H1 (cell line): Measurements from ENCODE around the gene ATCAY. TPM values are rescaled to one million over a fixed set of nuclear protein-coding genes. Genes with fewer than 3 reads are reported as not detected.

Experiments
- CTCF ChIA-PET: fragments of 300-600 bp; sonication (Branson Sonifier 250); formaldehyde crosslinking; loops from one replicate; lab custom pipeline; 2021; ENCODE audit not compliant: partially characterized antibody; lab: Charles Lee
- POLR2A ChIA-PET: fragments of 300-600 bp; sonication (Branson Sonifier 250); formaldehyde crosslinking; loops from one replicate; lab custom pipeline; 2021; ENCODE audit warnings: inconsistent platforms; ENCODE audit not compliant: partially characterized antibody; lab: Charles Lee
- DNase-seq, 2 experiments: peaks; one replicate each; pipeline versions ENCODE4 v3.0.0 to v3.0.0-alpha.2; 2010 to 2022; ENCODE audit warnings: low spot score in 2 of 2, low read depth in 1 of 2, mixed read lengths in 1 of 2
- FAIRE-seq: peaks from 2 replicates; lab custom pipeline; 2011; peaks lifted over from hg19 to GRCh38; lab: Jason Lieb, UNC
- H2AFZ ChIP-seq: 2 replicates; pipeline ENCODE4 v1.8.1; 2012; ENCODE audit warnings: low read length, inconsistent platforms
- H2AK5ac ChIP-seq: 2 replicates; pipeline ENCODE4 v1.6.1; 2013; ENCODE audit warnings: low read depth, low read length
- H2BK120ac ChIP-seq: replicated peaks from 2 replicates; pipeline ENCODE3; 2013; ENCODE audit warnings: low read depth, low read length, inconsistent platforms
- H2BK12ac ChIP-seq: 2 replicates; pipeline ENCODE4 v1.6.1; 2013; ENCODE audit warnings: low read depth, low read length
- H2BK15ac ChIP-seq: 2 replicates; pipeline ENCODE4 v1.6.1; 2013; ENCODE audit warnings: low read length
- H2BK20ac ChIP-seq: 2 replicates; pipeline ENCODE4 v1.6.1; 2013; ENCODE audit warnings: low read length
- H2BK5ac ChIP-seq: 2 replicates; pipeline ENCODE4 v1.6.1; 2013; ENCODE audit warnings: low read depth, low read length
- H3K14ac ChIP-seq: 2 replicates; pipeline ENCODE4 v1.6.1; 2013; ENCODE audit warnings: inconsistent platforms; ENCODE audit not compliant: insufficient read length
- H3K18ac ChIP-seq: 2 replicates; pipeline ENCODE4 v1.6.1; 2013; ENCODE audit warnings: low read length; ENCODE audit errors: extremely low read depth
- H3K23ac ChIP-seq: 2 replicates; pipeline ENCODE4 v1.6.1; 2013; ENCODE audit warnings: inconsistent platforms; ENCODE audit not compliant: insufficient read length
- H3K23me2 ChIP-seq: 2 replicates; pipeline ENCODE4 v1.6.1; 2013; ENCODE audit warnings: low read depth, low read length
- H3K27ac ChIP-seq: 2 replicates; pipeline ENCODE4 v1.6.1; 2011; ENCODE audit warnings: low read depth, low read length, inconsistent platforms
- H3K27me3 ChIP-seq, 4 experiments: replicated peaks in 1 of 4; 1 replicate in 1 of 4; 2 replicates in 3 of 4; pipeline versions ENCODE4 v1.6.1 to v1.8.1; 2011 to 2013; ENCODE audit warnings: low read length in 3 of 4, mild to moderate bottlenecking in 3 of 4, inconsistent platforms in 2 of 4, mixed read lengths in 2 of 4, moderate library complexity in 1 of 4; ENCODE audit not compliant: control insufficient read depth in 3 of 4, insufficient read depth in 3 of 4; ENCODE audit errors: extremely low read depth in 1 of 4
- H3K36me3 ChIP-seq, 4 experiments: 2 replicates each; pipeline versions ENCODE4 v1.6.1 to v1.8.1; 2011 to 2013; ENCODE audit warnings: mild to moderate bottlenecking in 4 of 4, low read length in 3 of 4, moderate library complexity in 2 of 4, control low read depth in 1 of 4, inconsistent platforms in 1 of 4; ENCODE audit not compliant: insufficient read depth in 4 of 4, control insufficient read depth in 2 of 4
- H3K4ac ChIP-seq: replicated peaks from 2 replicates; pipeline ENCODE3; 2013; ENCODE audit warnings: low read length, low read depth, mixed read lengths, inconsistent platforms; ENCODE audit not compliant: insufficient read length
- H3K4me1 ChIP-seq, 4 experiments: replicated peaks in 1 of 4; 1 replicate in 1 of 4; 2 replicates in 3 of 4; pipeline versions ENCODE4 v1.6.1 to v1.8.1; 2011 to 2013; ENCODE audit warnings: low read length in 3 of 4, inconsistent platforms in 2 of 4, mixed read lengths in 1 of 4; ENCODE audit not compliant: insufficient read depth in 4 of 4, control insufficient read depth in 3 of 4
- H3K4me2 ChIP-seq, 2 experiments: 2 replicates each; pipeline versions ENCODE4 v1.6.1 to v1.8.1; 2011 to 2013; ENCODE audit warnings: low read depth in 2 of 2, low read length in 2 of 2, control low read depth in 1 of 2, inconsistent platforms in 1 of 2, mild to moderate bottlenecking in 1 of 2; ENCODE audit not compliant: insufficient read depth in 1 of 2
- H3K4me3 ChIP-seq, 4 experiments: fragments of 200-600, 300-600 bp in 1 of 4; sonication (generic), shearing (Covaris generic), sonication (Bioruptor Twin) in 1 of 4; 2 replicates each; pipeline versions ENCODE4 v1.5.1 to v1.8.1; 2011 to 2016; ENCODE audit warnings: low read length in 4 of 4, low read depth in 3 of 4, control low read depth in 2 of 4, inconsistent platforms in 2 of 4, mild to moderate bottlenecking in 2 of 4, mixed read lengths in 1 of 4, moderate library complexity in 1 of 4; ENCODE audit not compliant: insufficient read depth in 2 of 4; ENCODE audit errors: extremely low read depth in 1 of 4
- H3K56ac ChIP-seq: replicated peaks from 2 replicates; pipeline ENCODE3; 2013; ENCODE audit warnings: low read depth, mild to moderate bottlenecking, mixed read lengths, low read length, inconsistent platforms; ENCODE audit not compliant: insufficient read length
- H3K79me1 ChIP-seq: 2 replicates; pipeline ENCODE4 v1.6.1; 2013; ENCODE audit warnings: low read depth, low read length, control low read depth
- H3K79me2 ChIP-seq, 2 experiments: 2 replicates each; pipeline versions ENCODE4 v1.6.1 to v1.8.1; 2012 to 2013; ENCODE audit warnings: low read length in 2 of 2, mild to moderate bottlenecking in 2 of 2, inconsistent platforms in 1 of 2; ENCODE audit not compliant: insufficient read depth in 2 of 2, control insufficient read depth in 1 of 2
- H3K9ac ChIP-seq, 4 experiments: replicated peaks in 1 of 4; 1 replicate in 1 of 4; 2 replicates in 3 of 4; pipeline versions ENCODE4 v1.6.1 to v1.8.1; 2011 to 2013; ENCODE audit warnings: low read depth in 3 of 4, low read length in 3 of 4, control low read depth in 2 of 4, mild to moderate bottlenecking in 2 of 4, moderate library complexity in 2 of 4, inconsistent platforms in 1 of 4; ENCODE audit errors: extremely low read depth in 1 of 4
- H3K9me3 ChIP-seq, 2 experiments: 2 replicates each; pipeline versions ENCODE4 v1.6.1 to v1.8.1; 2012 to 2013; ENCODE audit warnings: mild to moderate bottlenecking in 2 of 2, moderate library complexity in 2 of 2, control low read depth in 1 of 2, inconsistent platforms in 1 of 2, low read depth in 1 of 2, low read length in 1 of 2, mixed read lengths in 1 of 2; ENCODE audit not compliant: insufficient read depth in 2 of 2
- H4K20me1 ChIP-seq, 2 experiments: replicated peaks in 1 of 2; 2 replicates each; pipeline versions ENCODE3 to v1.8.1; 2011 to 2013; ENCODE audit warnings: inconsistent platforms in 2 of 2, low read length in 2 of 2, mild to moderate bottlenecking in 1 of 2; ENCODE audit not compliant: insufficient read depth in 2 of 2, control insufficient read depth in 1 of 2
- H4K5ac ChIP-seq: 2 replicates; pipeline ENCODE4 v1.6.1; 2013; ENCODE audit warnings: low read length, low read depth, mixed read lengths, inconsistent platforms; ENCODE audit not compliant: insufficient read length
- H4K8ac ChIP-seq: 2 replicates; pipeline ENCODE4 v1.8.0; 2013; ENCODE audit warnings: mild to moderate bottlenecking, moderate library complexity, low read length, inconsistent platforms; ENCODE audit not compliant: insufficient read depth; ENCODE audit errors: extremely low read depth
- H4K91ac ChIP-seq: replicated peaks from 2 replicates; pipeline ENCODE3; 2013; ENCODE audit warnings: low read length, mixed read lengths, inconsistent platforms; ENCODE audit not compliant: insufficient read length
- HDAC6 ChIP-seq: IDR thresholded peaks from one replicate; pipeline ENCODE4 v1.7.1; 2012; ENCODE audit warnings: low read depth, mild to moderate bottlenecking, inconsistent platforms, low read length, moderate library complexity
- POLR2A ChIP-seq, 2 experiments: IDR thresholded peaks; 1 replicate in 1 of 2; 2 replicates in 1 of 2; pipeline ENCODE4 v1.6.1; 2011; ENCODE audit warnings: low read depth in 2 of 2, low read length in 2 of 2, mild to moderate bottlenecking in 2 of 2; ENCODE audit errors: control extremely low read depth in 1 of 2
- RFX5 ChIP-seq: IDR thresholded peaks from 2 replicates; pipeline ENCODE4 v1.6.1; 2011; ENCODE audit warnings: low read depth, low read length, improper control_type of control experiment, borderline replicate concordance
- SUZ12 ChIP-seq: fragments of 200-600 bp; sonication (generic); IDR thresholded peaks from 2 replicates; pipeline ENCODE4 v1.6.1; 2012; ENCODE audit warnings: mild to moderate bottlenecking, inconsistent platforms, low read length, moderate library complexity, mixed read lengths
- WGBS, 2 experiments: shearing (Covaris generic) in 1 of 2; methylation state at CpG; one replicate each; pipeline versions ENCODE4 v1.1.6 to v1.1.7; 2013 to 2015; ENCODE audit warnings: low lambda C conversion rate in 2 of 2, mixed read lengths in 2 of 2, inconsistent platforms in 1 of 2, low coverage in 1 of 2, missing lambda C conversion rate in 1 of 2; ENCODE audit not compliant: insufficient replicate concordance in 2 of 2, insufficient coverage in 1 of 2, insufficient read length in 1 of 2; ENCODE audit errors: extremely low coverage in 1 of 2, missing lambda C conversion rate in 1 of 2; 5-methylcytosine and 5-hydroxymethylcytosine counted together
- polyA plus RNA-seq, 7 experiments: library from polyadenylated mRNA; depleted of rRNA in 3 of 7; stranded (reverse) in 5 of 7; unstranded in 2 of 7; fragments of >200 nt in 5 of 7; fragments of 200-250 nt in 2 of 7; gene quantifications; 1 replicate in 5 of 7; 2 replicates in 1 of 7; 4 replicates in 1 of 7; pipeline versions ENCODE4 v1.2.1 to v1.2.3, GENCODE V29; 2011 to 2013; ENCODE audit warnings: missing spikeins in 2 of 7, mixed read lengths in 2 of 7
- total RNA-seq: library from RNA; stranded (reverse); fragmentation: NEBNext Ultra II Directional; extraction: Animal tissue kit (Norgen Biotek cat#: 25700); gene quantifications from 2 replicates; pipeline ENCODE4 v1.2.1, GENCODE V29; 2021

Gene ATCAY
- total and polyA plus RNA-seq, 2 of the 8 experiments (the other 6 are each of a cell fraction or from before 2014, with no cell fraction given): 24.4 to 33.8 TPM

GRCh38 chr19:3975637-3976087, 95.2 kb downstream of the ATCAY start:
- no peak overlapping the region for H2BK20ac ChIP-seq
- ChIA-PET POLR2A (interaction anchor here (0.6 to 12.0 kb wide), 15 partner anchors 9 to 367 kb away, joined by 3 to 870 read pairs (median 3); partner anchors contain the start of genes DAPK3, EEF2 and NMRK2), CTCF (interaction anchor here (0.6 to 1.0 kb wide), 3 partner anchors 12 to 248 kb away, joined by 3 to 8 read pairs (median 3); no protein-coding TSS in a partner anchor)
- no peak overlapping the region for H3K4me3 ChIP-seq
- H3K23ac ChIP-seq: no peak overlapping the region
- H2AFZ ChIP-seq: no peak overlapping the region
- no peaks in the 10 kb centered on the region for H3K9me3 ChIP-seq
- no peak overlapping the region for H3K18ac ChIP-seq
- WGBS, 2 experiments: 98% methylated on average over 14 of the region's 14 CpGs; no CpG with 5 or more reads in 1 of the 2 experiments
- no peak overlapping the region for H4K8ac ChIP-seq
- FAIRE-seq: no peak
- no peaks in the 10 kb centered on the region; a peak in 3 of 7 replicates for H3K4me1 ChIP-seq
- no peaks in the 10 kb centered on the region for H3K27me3 ChIP-seq
- H3K4ac ChIP-seq: no peak overlapping the region
- no peak overlapping the region for H3K56ac ChIP-seq
- peaks cover 47 to 58% (median 55%) of the 10 kb centered on the region in 4 experiments for H3K36me3 ChIP-seq
- H2BK120ac ChIP-seq: no peak overlapping the region
- no peak overlapping the region for H3K4me2 ChIP-seq
- H3K23me2 ChIP-seq: no peaks in the 10 kb centered on the region
- H3K27ac ChIP-seq: no peak overlapping the region
- H2BK15ac ChIP-seq: no peak overlapping the region
- no peak overlapping the region for H4K5ac ChIP-seq
- H3K79me1 ChIP-seq: peaks cover 7% of the 10 kb centered on the region; the same call in 1 of the 2 replicates
- H3K79me2 ChIP-seq: peaks cover 0 to 23% of the 10 kb centered on the region in 2 experiments; a peak in 2 of 4 replicates
- no peak overlapping the region for H2AK5ac ChIP-seq
- DNase-seq: peak in 1 of 2 experiments; percentile 49
- H2BK12ac ChIP-seq: no peak overlapping the region
- H4K20me1 ChIP-seq: peaks cover 45 to 47% of the 10 kb centered on the region in 2 experiments
- no peak overlapping the region for H3K9ac ChIP-seq
- no peak overlapping the region for H3K14ac ChIP-seq
- H2BK5ac ChIP-seq: no peak overlapping the region
- H4K91ac ChIP-seq: no peak overlapping the region
- TF ChIP-seq SUZ12 (no peak), HDAC6 (no peak), RFX5 (no peak), POLR2A (IDR thresholded peaks at IDR 0.05; ENCODE audit: control extremely low read depth in 1 of 2, low read depth in 2 of 2, low read length in 2 of 2) (peak; percentile 53 to 73; a peak in 2 of 3 replicates)
